ENCODE measurements around the gene REEP6. TPM values are rescaled to one million over a fixed set of nuclear protein-coding genes. Genes with fewer than 3 reads are reported as not detected.

Gene REEP6
- total RNA-seq, 1 experiment from 2014 or later: 9.2 TPM

DNA sequence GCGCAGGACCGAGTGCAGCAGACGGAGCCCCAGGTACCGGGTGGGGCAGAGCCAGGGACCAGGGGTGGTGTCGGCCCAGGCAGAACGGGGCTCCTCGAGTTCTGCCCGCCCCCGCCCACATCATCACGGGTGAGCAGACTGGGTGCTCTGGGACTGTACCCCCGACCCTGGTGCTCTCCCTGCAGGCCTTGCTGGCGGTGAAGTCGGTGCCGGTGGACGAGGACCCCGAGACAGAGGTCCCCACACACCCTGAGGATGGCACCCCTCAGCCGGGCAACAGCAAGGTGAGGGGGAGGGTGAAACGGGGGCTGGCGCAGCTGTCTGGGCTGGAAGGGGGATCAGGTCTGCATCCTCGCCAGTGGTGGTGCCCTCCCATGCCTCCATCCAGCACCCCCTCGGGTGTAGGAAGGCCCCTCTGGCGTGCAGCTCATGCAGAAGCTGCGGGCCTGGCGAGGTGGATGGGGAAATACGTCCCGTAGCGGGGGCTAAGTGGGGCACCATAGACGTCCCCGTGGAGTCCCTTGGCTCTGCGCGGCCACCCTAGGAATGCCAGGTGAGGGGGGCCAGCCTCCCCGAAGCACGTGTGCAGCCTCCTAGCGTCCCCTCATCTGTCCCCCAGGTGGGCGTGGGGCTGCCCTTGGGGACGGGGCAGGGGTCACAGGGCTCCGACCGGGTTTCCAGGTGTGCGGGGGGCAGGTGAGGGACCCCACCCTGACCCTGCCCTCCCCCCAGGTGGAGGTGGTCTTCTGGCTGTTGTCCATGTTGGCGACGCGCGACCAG lies 34.7 kb upstream of the REEP6 start:
- Histone ChIP-seq H3K4me1 (ENCODE audit: control insufficient read depth, insufficient read depth, low read length) (no peaks in the 10 kb centered on the region; the same call in 1 of the 2 replicates), H3K9me3 (ENCODE audit: control insufficient read depth, insufficient read depth, low read depth, low read length) (no peaks in the 10 kb centered on the region), H3K27ac (ENCODE audit: low read length) (no peak overlapping the region), H3K4me3 (ENCODE audit: low read depth in 2 of 2, low read length in 2 of 2) (no peak overlapping the region), H3K36me3 (ENCODE audit: control insufficient read depth, insufficient read depth, low read length) (no peaks in the 10 kb centered on the region), H3K27me3 (ENCODE audit: control insufficient read depth, insufficient read depth, low read length) (no peaks in the 10 kb centered on the region)
- ATAC-seq: no peak
- intact Hi-C loops (cut with micrococcal nuclease; ENCODE audit: unreplicated experiment): no loop called here
- DNase-seq (ENCODE audit: low read depth, low spot score): no peak
- in situ Hi-C loops (cut with HindIII; ENCODE audit: low pct_unique_long_range_greater_than_20kb, low sequenced_read_pairs): no loop called here
- ChIA-PET CTCF (no interaction called here), POLR2A (no interaction called here)
- TF ChIP-seq SIN3A (IDR thresholded peaks at IDR 0.05; ENCODE audit: borderline replicate concordance, insufficient read depth, low read depth, low read length) (no peak), POLR2AphosphoS5 (IDR thresholded peaks at IDR 0.05; ENCODE audit: low read depth, low read length) (no peak), TCF7L2 (IDR thresholded peaks at IDR 0.05; ENCODE audit: low read depth, low read length) (no peak)
- TF ChIP-seq, protein P1, sequence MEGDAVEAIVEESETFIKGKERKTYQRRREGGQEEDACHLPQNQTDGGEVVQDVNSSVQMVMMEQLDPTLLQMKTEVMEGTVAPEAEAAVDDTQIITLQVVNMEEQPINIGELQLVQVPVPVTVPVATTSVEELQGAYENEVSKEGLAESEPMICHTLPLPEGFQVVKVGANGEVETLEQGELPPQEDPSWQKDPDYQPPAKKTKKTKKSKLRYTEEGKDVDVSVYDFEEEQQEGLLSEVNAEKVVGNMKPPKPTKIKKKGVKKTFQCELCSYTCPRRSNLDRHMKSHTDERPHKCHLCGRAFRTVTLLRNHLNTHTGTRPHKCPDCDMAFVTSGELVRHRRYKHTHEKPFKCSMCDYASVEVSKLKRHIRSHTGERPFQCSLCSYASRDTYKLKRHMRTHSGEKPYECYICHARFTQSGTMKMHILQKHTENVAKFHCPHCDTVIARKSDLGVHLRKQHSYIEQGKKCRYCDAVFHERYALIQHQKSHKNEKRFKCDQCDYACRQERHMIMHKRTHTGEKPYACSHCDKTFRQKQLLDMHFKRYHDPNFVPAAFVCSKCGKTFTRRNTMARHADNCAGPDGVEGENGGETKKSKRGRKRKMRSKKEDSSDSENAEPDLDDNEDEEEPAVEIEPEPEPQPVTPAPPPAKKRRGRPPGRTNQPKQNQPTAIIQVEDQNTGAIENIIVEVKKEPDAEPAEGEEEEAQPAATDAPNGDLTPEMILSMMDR (IDR thresholded peaks at IDR 0.05): no peak
- TF ChIP-seq, protein P2, sequence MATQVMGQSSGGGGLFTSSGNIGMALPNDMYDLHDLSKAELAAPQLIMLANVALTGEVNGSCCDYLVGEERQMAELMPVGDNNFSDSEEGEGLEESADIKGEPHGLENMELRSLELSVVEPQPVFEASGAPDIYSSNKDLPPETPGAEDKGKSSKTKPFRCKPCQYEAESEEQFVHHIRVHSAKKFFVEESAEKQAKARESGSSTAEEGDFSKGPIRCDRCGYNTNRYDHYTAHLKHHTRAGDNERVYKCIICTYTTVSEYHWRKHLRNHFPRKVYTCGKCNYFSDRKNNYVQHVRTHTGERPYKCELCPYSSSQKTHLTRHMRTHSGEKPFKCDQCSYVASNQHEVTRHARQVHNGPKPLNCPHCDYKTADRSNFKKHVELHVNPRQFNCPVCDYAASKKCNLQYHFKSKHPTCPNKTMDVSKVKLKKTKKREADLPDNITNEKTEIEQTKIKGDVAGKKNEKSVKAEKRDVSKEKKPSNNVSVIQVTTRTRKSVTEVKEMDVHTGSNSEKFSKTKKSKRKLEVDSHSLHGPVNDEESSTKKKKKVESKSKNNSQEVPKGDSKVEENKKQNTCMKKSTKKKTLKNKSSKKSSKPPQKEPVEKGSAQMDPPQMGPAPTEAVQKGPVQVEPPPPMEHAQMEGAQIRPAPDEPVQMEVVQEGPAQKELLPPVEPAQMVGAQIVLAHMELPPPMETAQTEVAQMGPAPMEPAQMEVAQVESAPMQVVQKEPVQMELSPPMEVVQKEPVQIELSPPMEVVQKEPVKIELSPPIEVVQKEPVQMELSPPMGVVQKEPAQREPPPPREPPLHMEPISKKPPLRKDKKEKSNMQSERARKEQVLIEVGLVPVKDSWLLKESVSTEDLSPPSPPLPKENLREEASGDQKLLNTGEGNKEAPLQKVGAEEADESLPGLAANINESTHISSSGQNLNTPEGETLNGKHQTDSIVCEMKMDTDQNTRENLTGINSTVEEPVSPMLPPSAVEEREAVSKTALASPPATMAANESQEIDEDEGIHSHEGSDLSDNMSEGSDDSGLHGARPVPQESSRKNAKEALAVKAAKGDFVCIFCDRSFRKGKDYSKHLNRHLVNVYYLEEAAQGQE (IDR thresholded peaks at IDR 0.05; ENCODE audit: insufficient read depth in 1 of 2, low read depth in 2 of 2, low read length in 1 of 2): no peak
- BruUV-seq (replicated peaks): no TSS peak

DNA sequence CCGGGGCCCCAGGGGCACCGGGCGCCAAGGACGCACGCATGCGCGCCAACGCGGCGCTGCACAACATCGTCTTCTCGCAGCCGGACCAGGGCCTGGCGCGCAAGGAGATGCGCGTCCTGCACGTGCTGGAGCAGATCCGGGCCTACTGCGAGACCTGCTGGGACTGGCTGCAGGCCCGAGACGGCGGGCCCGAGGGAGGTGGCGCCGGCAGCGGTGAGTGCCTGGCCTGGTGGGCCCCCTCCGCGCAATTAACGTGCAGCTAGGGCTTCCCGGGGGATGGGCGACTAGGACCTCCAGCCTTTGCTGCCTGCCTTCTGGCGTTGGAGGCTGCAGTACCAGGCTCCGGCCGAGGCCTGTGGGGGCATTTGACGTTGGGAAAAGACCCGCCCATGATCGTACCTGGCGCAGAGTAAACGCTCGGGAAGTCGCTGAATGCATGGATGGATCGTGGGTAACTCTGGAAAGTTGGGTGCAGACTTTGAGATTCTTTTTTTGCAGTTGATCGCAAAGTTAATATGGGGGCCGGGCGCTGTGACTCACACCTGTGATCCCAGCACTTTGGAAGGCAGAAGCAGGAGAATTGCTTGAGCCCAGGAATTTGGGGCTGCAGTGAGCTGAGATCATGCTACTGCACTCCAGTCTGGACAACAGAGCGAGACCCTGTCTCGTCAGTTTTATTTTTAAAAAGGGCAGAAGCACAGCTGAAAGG lies 33.8 kb upstream of the REEP6 start:
- in situ Hi-C loops (cut with HindIII; ENCODE audit: low pct_unique_long_range_greater_than_20kb, low sequenced_read_pairs): no loop called here
- no peaks in the 10 kb centered on the region for H3K9me3 ChIP-seq (ENCODE audit: control insufficient read depth, insufficient read depth, low read depth, low read length)
- ATAC-seq: no peak
- no peaks in the 10 kb centered on the region; the same call in 1 of the 2 replicates for H3K4me1 ChIP-seq (ENCODE audit: control insufficient read depth, insufficient read depth, low read length)
- no peak for DNase-seq (ENCODE audit: low read depth, low spot score)
- H3K36me3 ChIP-seq (ENCODE audit: control insufficient read depth, insufficient read depth, low read length): no peaks in the 10 kb centered on the region
- ChIA-PET POLR2A (interaction anchor here (0.6 kb wide), 1 partner anchor 15 kb away, joined by 6 read pairs; no protein-coding TSS in a partner anchor), CTCF (no interaction called here)
- no peaks in the 10 kb centered on the region for H3K27me3 ChIP-seq (ENCODE audit: control insufficient read depth, insufficient read depth, low read length)
- no peak overlapping the region for H3K27ac ChIP-seq (ENCODE audit: low read length)
- no TSS peak for BruUV-seq (replicated peaks)
- H3K4me3 ChIP-seq (ENCODE audit: low read depth in 2 of 2, low read length in 2 of 2): no peak overlapping the region
- intact Hi-C loops (cut with micrococcal nuclease; ENCODE audit: unreplicated experiment): no loop called here
- TF ChIP-seq TCF7L2 (IDR thresholded peaks at IDR 0.05; ENCODE audit: low read depth, low read length) (no peak), POLR2AphosphoS5 (IDR thresholded peaks at IDR 0.05; ENCODE audit: low read depth, low read length) (no peak), SIN3A (IDR thresholded peaks at IDR 0.05; ENCODE audit: borderline replicate concordance, insufficient read depth, low read depth, low read length) (no peak)
- TF ChIP-seq, protein P2 (IDR thresholded peaks at IDR 0.05; ENCODE audit: insufficient read depth in 1 of 2, low read depth in 2 of 2, low read length in 1 of 2): no peak
- TF ChIP-seq, protein P1 (IDR thresholded peaks at IDR 0.05): no peak

All from Panc1 (cell line).